ENCODE measurements around the gene KNSTRN.

DNA sequence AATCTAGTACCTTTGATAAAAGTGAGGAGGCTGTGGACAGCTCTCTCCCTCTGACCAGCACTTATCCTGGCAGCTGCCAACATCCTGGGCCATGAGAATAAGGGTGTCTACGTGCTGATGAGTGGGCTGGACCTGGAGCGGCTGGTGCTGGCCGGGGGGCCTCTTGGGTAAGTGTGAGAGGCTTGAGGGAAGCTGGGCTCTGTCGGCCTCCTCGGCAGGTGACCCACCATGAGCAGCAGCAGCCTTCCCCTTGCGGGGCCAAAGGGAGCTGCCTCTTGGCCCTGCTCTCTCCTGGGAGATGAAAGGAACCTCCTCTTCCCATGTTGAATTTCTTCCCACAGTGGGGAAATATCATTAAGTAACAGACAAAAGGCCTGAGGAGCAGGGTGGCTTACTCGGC is 32.3 kb downstream of the KNSTRN start:
- TF ChIP-seq, protein P1, sequence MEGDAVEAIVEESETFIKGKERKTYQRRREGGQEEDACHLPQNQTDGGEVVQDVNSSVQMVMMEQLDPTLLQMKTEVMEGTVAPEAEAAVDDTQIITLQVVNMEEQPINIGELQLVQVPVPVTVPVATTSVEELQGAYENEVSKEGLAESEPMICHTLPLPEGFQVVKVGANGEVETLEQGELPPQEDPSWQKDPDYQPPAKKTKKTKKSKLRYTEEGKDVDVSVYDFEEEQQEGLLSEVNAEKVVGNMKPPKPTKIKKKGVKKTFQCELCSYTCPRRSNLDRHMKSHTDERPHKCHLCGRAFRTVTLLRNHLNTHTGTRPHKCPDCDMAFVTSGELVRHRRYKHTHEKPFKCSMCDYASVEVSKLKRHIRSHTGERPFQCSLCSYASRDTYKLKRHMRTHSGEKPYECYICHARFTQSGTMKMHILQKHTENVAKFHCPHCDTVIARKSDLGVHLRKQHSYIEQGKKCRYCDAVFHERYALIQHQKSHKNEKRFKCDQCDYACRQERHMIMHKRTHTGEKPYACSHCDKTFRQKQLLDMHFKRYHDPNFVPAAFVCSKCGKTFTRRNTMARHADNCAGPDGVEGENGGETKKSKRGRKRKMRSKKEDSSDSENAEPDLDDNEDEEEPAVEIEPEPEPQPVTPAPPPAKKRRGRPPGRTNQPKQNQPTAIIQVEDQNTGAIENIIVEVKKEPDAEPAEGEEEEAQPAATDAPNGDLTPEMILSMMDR (IDR thresholded peaks at IDR 0.05 in 4 of 5, conservative IDR thresholded peaks at IDR 0.05 in 1 of 5) = no peak
- TF ChIP-seq POLR2A (IDR thresholded peaks at IDR 0.05) = no peak
